Stomach (tissue), 4 donors: ENCODE measurements around the gene IGLON5.

Experiments used
- CTCF ChIP-seq, 7 experiments: fragments of 450-650 bp in 4 of 7; fragments of 200-600 bp in 3 of 7; sonication (generic) in 3 of 7; IDR thresholded peaks; one replicate each; pipeline ENCODE4 v1.5.1; 2016 to 2019; ENCODE audit warnings: antibody characterized with exemption in 7 of 7, control low read depth in 2 of 7, mild to moderate bottlenecking in 1 of 7
- POLR2A ChIP-seq, 4 donors: fragments of 450-650 bp; IDR thresholded peaks; one replicate each; pipeline ENCODE4 v1.6.1; 2016; ENCODE audit warnings: antibody characterized with exemption in 4 of 4, control low read depth in 2 of 4, mild to moderate bottlenecking in 1 of 4, moderate library complexity in 1 of 4
- POLR2AphosphoS5 ChIP-seq, 3 donors: sonication (generic); formaldehyde crosslinking; IDR thresholded peaks; one replicate each; pipeline ENCODE4 v1.6.1; 2016; ENCODE audit warnings: antibody characterized with exemption in 3 of 3

GRCh38 chr19:51333836-51334460 is 22.5 kb downstream of the IGLON5 start:
- TF ChIP-seq POLR2AphosphoS5 (IDR thresholded peaks at IDR 0.05) (no peak), CTCF (IDR thresholded peaks at IDR 0.05) (no peak), POLR2A (IDR thresholded peaks at IDR 0.05) (no peak)
